GM23338 (cell line): ENCODE results near the gene VPS37C. TPM values are rescaled to one million over a fixed set of nuclear protein-coding genes. Genes with fewer than 3 reads are reported as not detected.

Source experiments
- ATAC-seq: fragments of 200-7000 bp; cut with Tn5 transposase; 3 replicates; pipeline ENCODE4 v1.9.1; 2020
- DNase-seq: peaks from one replicate; pipeline ENCODE4 v3.0.0-alpha.2; 2015; ENCODE audit warnings: low spot score
- H2AFZ ChIP-seq: fragments of 200-600 bp; sonication (generic); 2 replicates; pipeline ENCODE4 v1.8.0; 2016; ENCODE audit warnings: antibody characterized with exemption, mild to moderate bottlenecking, moderate library complexity
- H3F3A ChIP-seq: fragments of 200-600 bp; sonication (generic); replicated peaks from 2 replicates; pipeline ENCODE4 v1.8.0; 2017; ENCODE audit warnings: antibody characterized with exemption, mixed run types, low read depth
- H3K27ac ChIP-seq: fragments of 200-600 bp; sonication (generic); 2 replicates; pipeline ENCODE4 v1.6.1; 2016; ENCODE audit warnings: low read depth
- H3K27me3 ChIP-seq: fragments of 200-600 bp; sonication (generic); 2 replicates; pipeline ENCODE4 v1.8.0; 2016; ENCODE audit warnings: mild to moderate bottlenecking, mixed run types, moderate library complexity; ENCODE audit not compliant: insufficient read depth
- H3K36me3 ChIP-seq: fragments of 200-600 bp; sonication (generic); 2 replicates; pipeline ENCODE4 v1.8.0; 2016; ENCODE audit warnings: mild to moderate bottlenecking; ENCODE audit not compliant: insufficient read depth
- H3K4me1 ChIP-seq: fragments of 200-600 bp; sonication (generic); 2 replicates; pipeline ENCODE4 v1.8.0; 2016; ENCODE audit warnings: mild to moderate bottlenecking, moderate library complexity; ENCODE audit not compliant: insufficient read depth
- H3K4me2 ChIP-seq: fragments of 200-600 bp; sonication (generic); 2 replicates; pipeline ENCODE4 v1.7.1; 2017; ENCODE audit warnings: mixed run types
- H3K4me3 ChIP-seq: fragments of 200-600 bp; sonication (generic); 2 replicates; pipeline ENCODE4 v1.6.1; 2016; ENCODE audit warnings: mixed run types
- H3K79me2 ChIP-seq: fragments of 200-600 bp; sonication (generic); replicated peaks from 2 replicates; pipeline ENCODE4 v1.8.0; 2017; ENCODE audit warnings: mild to moderate bottlenecking; ENCODE audit not compliant: insufficient read depth
- H3K9me2 ChIP-seq: fragments of 200-600 bp; sonication (generic); 2 replicates; pipeline ENCODE4 v1.8.0; 2017; ENCODE audit not compliant: insufficient read depth
- H4K20me1 ChIP-seq: fragments of 200-600 bp; sonication (generic); replicated peaks from 2 replicates; pipeline ENCODE4 v1.8.0; 2017; ENCODE audit warnings: mild to moderate bottlenecking; ENCODE audit not compliant: insufficient read depth
- H3K27ac Mint-ChIP-seq: 2 replicates; pipeline ENCODE4 v1.8.0; 2020; ENCODE audit warnings: inconsistent platforms, mild to moderate bottlenecking, moderate library complexity, mixed read lengths
- H3K27me3 Mint-ChIP-seq: 3 replicates; pipeline ENCODE4 v1.8.0; 2022; ENCODE audit warnings: low read depth, mild to moderate bottlenecking, moderate library complexity, mixed read lengths, inconsistent platforms; ENCODE audit not compliant: insufficient read depth, poor library complexity
- H3K36me3 Mint-ChIP-seq: 3 replicates; pipeline ENCODE4 v1.8.0; 2021; ENCODE audit warnings: low read depth, mild to moderate bottlenecking, inconsistent platforms, moderate library complexity, mixed read lengths
- H3K4me1 Mint-ChIP-seq: 3 replicates; pipeline ENCODE4 v1.8.0; 2020; ENCODE audit warnings: mild to moderate bottlenecking, inconsistent platforms, mixed read lengths
- H3K4me3 Mint-ChIP-seq: 3 replicates; pipeline ENCODE4 v1.8.0; 2021; ENCODE audit warnings: moderate library complexity, mild to moderate bottlenecking, inconsistent platforms, mixed read lengths
- H3K9me3 Mint-ChIP-seq: 3 replicates; pipeline ENCODE4 v1.8.0; 2020; ENCODE audit warnings: moderate library complexity, mild to moderate bottlenecking, inconsistent platforms, mixed read lengths
- CREB1 ChIP-seq: fragments of 250-450 bp; sonication (Bioruptor Pico); IDR thresholded peaks from 2 replicates; pipeline ENCODE4 v1.5.0; 2020; ENCODE audit warnings: low read depth, mild to moderate bottlenecking, moderate library complexity
- EZH2 ChIP-seq: fragments of 200-600 bp; sonication (generic); IDR thresholded peaks from one replicate; pipeline ENCODE4 v1.8.0; 2017; ENCODE audit warnings: antibody characterized with exemption, mild to moderate bottlenecking, low read depth; ENCODE audit not compliant: unreplicated experiment
- JUNB ChIP-seq: IDR thresholded peaks from one replicate; pipeline ENCODE4 v1.6.1; 2016; ENCODE audit warnings: antibody characterized with exemption; ENCODE audit not compliant: unreplicated experiment
- NANOG ChIP-seq: IDR thresholded peaks from 2 replicates; pipeline ENCODE4 v1.6.1; 2016; ENCODE audit warnings: antibody characterized with exemption, borderline replicate concordance
- STAT1 ChIP-seq: IDR thresholded peaks from one replicate; pipeline ENCODE4 v1.6.1; 2016; ENCODE audit warnings: antibody characterized with exemption; ENCODE audit not compliant: unreplicated experiment
- ZNF114 ChIP-seq: fragments of 250-450 bp; sonication (Bioruptor Pico); IDR thresholded peaks from 2 replicates; pipeline ENCODE4 v1.5.0; 2020; ENCODE audit warnings: mild to moderate bottlenecking, moderate library complexity
- ZNF331 ChIP-seq: fragments of 250-450 bp; sonication (Bioruptor Pico); IDR thresholded peaks from 2 replicates; pipeline ENCODE4 v1.5.0; 2020; ENCODE audit warnings: low read depth, mild to moderate bottlenecking, moderate library complexity
- polyA plus RNA-seq: library from polyadenylated mRNA; unstranded; fragments of >200 nt; fragmentation: Nextera tagmentation; extraction: Ambion mirVana; gene quantifications from 2 replicates; pipeline ENCODE4 v1.2.1, GENCODE V29; 2016
- total RNA-seq: library from RNA; depleted of rRNA; stranded (reverse); fragments of >200 nt; shearing (Covaris generic); gene quantifications from 2 replicates; pipeline ENCODE4 v1.2.3, GENCODE V29; 2014
- TF ChIP-seq, protein P1 (sequence below), 2 experiments: fragments of 200-600 bp in 1 of 2; sonication (generic) in 1 of 2; conservative IDR thresholded peaks; 2 replicates each; pipeline versions ENCODE4 v1.5.1 to v1.6.1; 2016 to 2017; ENCODE audit warnings: antibody characterized with exemption in 2 of 2, low read depth in 2 of 2, mild to moderate bottlenecking in 2 of 2, moderate library complexity in 1 of 2
- TF ChIP-seq, protein P2 (sequence below): IDR thresholded peaks from one replicate; pipeline ENCODE4 v1.6.1; 2018; ENCODE audit warnings: antibody characterized with exemption; ENCODE audit not compliant: unreplicated experiment

VPS37C gene
- total and polyA plus RNA-seq, 2 experiments from 2014 or later: 8.8 to 19.4 TPM

DNA sequence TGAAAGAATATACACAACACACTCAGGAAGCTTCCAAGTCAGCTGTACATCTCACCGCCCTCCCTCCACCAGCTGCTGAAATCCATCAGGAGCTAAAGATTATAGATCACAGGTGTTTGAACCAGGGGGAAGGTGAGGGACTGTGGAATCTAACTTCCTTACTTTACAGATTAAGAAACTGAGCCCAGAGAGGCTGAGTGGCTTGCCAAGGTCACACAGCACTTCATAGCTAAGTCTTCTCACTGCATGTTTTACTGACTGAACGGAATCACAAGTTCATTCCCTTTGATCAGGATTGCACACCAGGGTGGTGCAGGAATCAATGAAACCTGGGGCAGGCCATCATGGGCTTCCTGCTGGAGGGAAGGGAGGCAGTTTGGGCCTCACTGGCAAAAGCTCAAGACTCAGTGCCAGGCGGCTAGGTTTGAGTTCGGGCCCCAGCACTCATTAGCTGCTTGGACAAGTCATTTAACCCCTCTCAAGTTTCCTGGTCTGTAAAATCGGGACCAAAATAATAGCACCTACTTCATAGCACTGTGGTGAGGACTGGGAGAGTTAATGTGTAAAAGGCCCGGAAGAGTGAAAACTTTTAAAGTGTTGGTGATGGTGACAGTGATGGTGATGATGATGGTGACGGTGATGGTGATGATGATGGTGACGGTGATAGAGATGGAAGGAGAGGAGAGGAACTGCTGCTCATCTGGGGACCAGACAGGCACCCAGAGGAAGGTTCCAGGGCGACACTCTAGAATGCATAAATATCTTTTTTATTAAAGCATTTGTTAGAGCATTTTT lies 50.8 kb downstream of the VPS37C start:
- Histone ChIP-seq H3K9me2 (no peaks in the 10 kb centered on the region), H2AFZ (no peak overlapping the region), H3K36me3 (no peaks in the 10 kb centered on the region), H3K27ac (no peak overlapping the region), H3K4me1 (no peaks in the 10 kb centered on the region), H3K4me3 (no peak overlapping the region), H3F3A (no peaks in the 10 kb centered on the region), H3K79me2 (no peaks in the 10 kb centered on the region), H3K4me2 (no peak overlapping the region), H3K27me3 (no peaks in the 10 kb centered on the region), H4K20me1 (no peaks in the 10 kb centered on the region)
- no peak for ATAC-seq
- Mint-ChIP-seq H3K27ac (no peak overlapping the region), H3K4me3 (no peak overlapping the region), H3K27me3 (peaks cover 6% of the 10 kb centered on the region), H3K9me3 (no peaks in the 10 kb centered on the region), H3K4me1 (no peaks in the 10 kb centered on the region), H3K36me3 (no peaks in the 10 kb centered on the region)
- TF ChIP-seq STAT1: no peak
- DNase-seq: no peak

DNA sequence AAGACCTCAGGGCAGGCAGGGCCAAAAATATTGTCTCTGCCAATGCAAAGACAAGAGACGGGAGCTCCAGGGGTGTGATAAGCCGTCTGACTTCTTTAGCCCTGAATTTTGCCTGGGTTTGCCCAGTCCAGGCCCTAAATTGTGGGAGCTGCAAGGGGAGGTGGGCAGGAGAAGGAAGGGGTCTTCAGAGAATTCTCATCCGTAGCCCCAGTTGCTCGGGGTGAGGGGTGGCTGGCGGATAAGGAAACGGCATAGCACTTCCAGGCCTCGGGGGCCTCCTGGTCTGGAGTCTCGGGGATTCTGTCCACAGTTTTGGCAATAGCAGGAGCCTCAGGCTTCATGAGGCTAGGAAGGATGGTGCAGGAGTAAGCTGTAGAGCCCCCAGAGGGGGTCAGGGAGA lies 51.6 kb downstream of the VPS37C start:
- Histone ChIP-seq H3K27me3 (no peaks in the 10 kb centered on the region), H2AFZ (no peak overlapping the region), H3K79me2 (no peaks in the 10 kb centered on the region), H3K4me3 (no peak overlapping the region), H3K4me2 (no peak overlapping the region), H3K9me2 (no peaks in the 10 kb centered on the region), H3K27ac (no peak overlapping the region), H3K4me1 (no peaks in the 10 kb centered on the region), H3F3A (no peaks in the 10 kb centered on the region), H4K20me1 (no peaks in the 10 kb centered on the region), H3K36me3 (no peaks in the 10 kb centered on the region)
- no peak for ATAC-seq
- Mint-ChIP-seq H3K27me3 (peaks cover 6% of the 10 kb centered on the region), H3K9me3 (no peaks in the 10 kb centered on the region), H3K36me3 (no peaks in the 10 kb centered on the region), H3K4me3 (no peak overlapping the region), H3K4me1 (no peaks in the 10 kb centered on the region), H3K27ac (no peak overlapping the region)
- DNase-seq: no peak
- no peak for TF ChIP-seq ZNF331 (CRISPR knock-in tag)
- no peak for TF ChIP-seq ZNF114
- TF ChIP-seq, protein P1, sequence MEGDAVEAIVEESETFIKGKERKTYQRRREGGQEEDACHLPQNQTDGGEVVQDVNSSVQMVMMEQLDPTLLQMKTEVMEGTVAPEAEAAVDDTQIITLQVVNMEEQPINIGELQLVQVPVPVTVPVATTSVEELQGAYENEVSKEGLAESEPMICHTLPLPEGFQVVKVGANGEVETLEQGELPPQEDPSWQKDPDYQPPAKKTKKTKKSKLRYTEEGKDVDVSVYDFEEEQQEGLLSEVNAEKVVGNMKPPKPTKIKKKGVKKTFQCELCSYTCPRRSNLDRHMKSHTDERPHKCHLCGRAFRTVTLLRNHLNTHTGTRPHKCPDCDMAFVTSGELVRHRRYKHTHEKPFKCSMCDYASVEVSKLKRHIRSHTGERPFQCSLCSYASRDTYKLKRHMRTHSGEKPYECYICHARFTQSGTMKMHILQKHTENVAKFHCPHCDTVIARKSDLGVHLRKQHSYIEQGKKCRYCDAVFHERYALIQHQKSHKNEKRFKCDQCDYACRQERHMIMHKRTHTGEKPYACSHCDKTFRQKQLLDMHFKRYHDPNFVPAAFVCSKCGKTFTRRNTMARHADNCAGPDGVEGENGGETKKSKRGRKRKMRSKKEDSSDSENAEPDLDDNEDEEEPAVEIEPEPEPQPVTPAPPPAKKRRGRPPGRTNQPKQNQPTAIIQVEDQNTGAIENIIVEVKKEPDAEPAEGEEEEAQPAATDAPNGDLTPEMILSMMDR (conservative IDR thresholded peaks at IDR 0.05; ENCODE audit: low read depth in 2 of 2): no peak
- TF ChIP-seq JUNB: no peak

DNA sequence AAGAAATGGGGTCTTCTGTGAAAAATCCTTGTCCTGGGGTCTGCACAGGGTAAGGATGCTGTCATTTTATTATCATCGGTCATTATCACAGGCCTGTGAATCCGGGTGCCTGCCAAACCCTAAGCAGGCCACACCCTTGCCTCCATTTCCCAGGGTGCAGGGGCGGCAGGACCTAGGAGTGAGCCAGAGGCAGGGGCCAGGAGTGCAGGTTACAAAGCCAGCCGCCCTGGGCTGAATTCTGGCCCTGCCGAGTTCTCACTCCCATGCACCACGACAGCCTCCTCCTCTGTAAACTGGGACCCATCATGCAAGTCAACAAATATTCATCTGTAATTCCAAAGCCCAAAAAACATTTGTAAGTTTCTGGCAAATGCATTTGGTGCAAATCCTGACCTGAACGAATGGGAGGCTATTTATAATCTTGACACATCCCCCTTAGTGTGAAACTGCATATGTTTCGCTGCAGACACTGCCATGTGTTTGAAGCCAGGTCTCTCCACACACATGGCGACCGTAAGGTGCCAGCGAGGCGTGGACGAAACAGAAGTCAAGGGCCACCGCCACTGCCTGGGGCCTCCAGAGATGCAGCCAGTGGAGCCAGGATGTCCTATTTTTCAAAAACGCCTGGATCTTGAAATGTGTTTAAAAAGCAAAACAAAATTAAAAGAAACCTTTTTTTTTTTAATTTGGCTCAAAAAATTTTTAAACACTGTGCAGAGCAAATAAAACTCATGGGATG lies 52.2 kb downstream of the VPS37C start:
- no peak for DNase-seq
- no peak overlapping the region for H3K4me2 ChIP-seq
- no peak overlapping the region for H3K4me3 ChIP-seq
- H3F3A ChIP-seq: no peaks in the 10 kb centered on the region
- Mint-ChIP-seq H3K27ac (no peak overlapping the region), H3K4me3 (no peak overlapping the region), H3K36me3 (no peaks in the 10 kb centered on the region), H3K9me3 (no peaks in the 10 kb centered on the region), H3K27me3 (peaks cover 6% of the 10 kb centered on the region), H3K4me1 (no peaks in the 10 kb centered on the region)
- H2AFZ ChIP-seq: no peak overlapping the region
- H3K4me1 ChIP-seq: no peaks in the 10 kb centered on the region
- no peaks in the 10 kb centered on the region for H3K79me2 ChIP-seq
- TF ChIP-seq, protein P2, sequence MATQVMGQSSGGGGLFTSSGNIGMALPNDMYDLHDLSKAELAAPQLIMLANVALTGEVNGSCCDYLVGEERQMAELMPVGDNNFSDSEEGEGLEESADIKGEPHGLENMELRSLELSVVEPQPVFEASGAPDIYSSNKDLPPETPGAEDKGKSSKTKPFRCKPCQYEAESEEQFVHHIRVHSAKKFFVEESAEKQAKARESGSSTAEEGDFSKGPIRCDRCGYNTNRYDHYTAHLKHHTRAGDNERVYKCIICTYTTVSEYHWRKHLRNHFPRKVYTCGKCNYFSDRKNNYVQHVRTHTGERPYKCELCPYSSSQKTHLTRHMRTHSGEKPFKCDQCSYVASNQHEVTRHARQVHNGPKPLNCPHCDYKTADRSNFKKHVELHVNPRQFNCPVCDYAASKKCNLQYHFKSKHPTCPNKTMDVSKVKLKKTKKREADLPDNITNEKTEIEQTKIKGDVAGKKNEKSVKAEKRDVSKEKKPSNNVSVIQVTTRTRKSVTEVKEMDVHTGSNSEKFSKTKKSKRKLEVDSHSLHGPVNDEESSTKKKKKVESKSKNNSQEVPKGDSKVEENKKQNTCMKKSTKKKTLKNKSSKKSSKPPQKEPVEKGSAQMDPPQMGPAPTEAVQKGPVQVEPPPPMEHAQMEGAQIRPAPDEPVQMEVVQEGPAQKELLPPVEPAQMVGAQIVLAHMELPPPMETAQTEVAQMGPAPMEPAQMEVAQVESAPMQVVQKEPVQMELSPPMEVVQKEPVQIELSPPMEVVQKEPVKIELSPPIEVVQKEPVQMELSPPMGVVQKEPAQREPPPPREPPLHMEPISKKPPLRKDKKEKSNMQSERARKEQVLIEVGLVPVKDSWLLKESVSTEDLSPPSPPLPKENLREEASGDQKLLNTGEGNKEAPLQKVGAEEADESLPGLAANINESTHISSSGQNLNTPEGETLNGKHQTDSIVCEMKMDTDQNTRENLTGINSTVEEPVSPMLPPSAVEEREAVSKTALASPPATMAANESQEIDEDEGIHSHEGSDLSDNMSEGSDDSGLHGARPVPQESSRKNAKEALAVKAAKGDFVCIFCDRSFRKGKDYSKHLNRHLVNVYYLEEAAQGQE: no peak
- TF ChIP-seq, protein P1 (conservative IDR thresholded peaks at IDR 0.05; ENCODE audit: low read depth in 2 of 2): no peak
- TF ChIP-seq JUNB: no peak
- no peak for TF ChIP-seq EZH2
- TF ChIP-seq CREB1 (CRISPR knock-in tag): no peak
- no peak for TF ChIP-seq NANOG
- no peak for TF ChIP-seq ZNF114
- H4K20me1 ChIP-seq: no peaks in the 10 kb centered on the region
- H3K9me2 ChIP-seq: no peaks in the 10 kb centered on the region
- H3K27me3 ChIP-seq: no peaks in the 10 kb centered on the region
- no peaks in the 10 kb centered on the region for H3K36me3 ChIP-seq
- no peak overlapping the region for H3K27ac ChIP-seq
- no peak for ATAC-seq
